Astrocyte of the cerebellum (primary cell): ENCODE measurements around the gene MAP3K10.

ENCODE experiments used
- DNase-seq: peaks from one replicate; pipeline ENCODE4 v3.0.0-alpha.2; 2011; ENCODE audit warnings: low read depth
- H3K4me3 ChIP-seq: 2 replicates; pipeline ENCODE4 v1.5.1; 2011; ENCODE audit warnings: mild to moderate bottlenecking, low read depth, low read length, moderate library complexity
- in situ Hi-C: cut with HindIII; loops from 2 replicates; pipeline ENCODE4 v1.10.0; 2017; ENCODE audit warnings: low sequenced_read_pairs
- TF ChIP-seq, protein P1 (sequence below): IDR thresholded peaks from 2 replicates; pipeline ENCODE4 v1.5.1; 2012; ENCODE audit warnings: low read length, low read depth, moderate library complexity, mild to moderate bottlenecking; ENCODE audit errors: missing control alignments

Gene MAP3K10

DNA sequence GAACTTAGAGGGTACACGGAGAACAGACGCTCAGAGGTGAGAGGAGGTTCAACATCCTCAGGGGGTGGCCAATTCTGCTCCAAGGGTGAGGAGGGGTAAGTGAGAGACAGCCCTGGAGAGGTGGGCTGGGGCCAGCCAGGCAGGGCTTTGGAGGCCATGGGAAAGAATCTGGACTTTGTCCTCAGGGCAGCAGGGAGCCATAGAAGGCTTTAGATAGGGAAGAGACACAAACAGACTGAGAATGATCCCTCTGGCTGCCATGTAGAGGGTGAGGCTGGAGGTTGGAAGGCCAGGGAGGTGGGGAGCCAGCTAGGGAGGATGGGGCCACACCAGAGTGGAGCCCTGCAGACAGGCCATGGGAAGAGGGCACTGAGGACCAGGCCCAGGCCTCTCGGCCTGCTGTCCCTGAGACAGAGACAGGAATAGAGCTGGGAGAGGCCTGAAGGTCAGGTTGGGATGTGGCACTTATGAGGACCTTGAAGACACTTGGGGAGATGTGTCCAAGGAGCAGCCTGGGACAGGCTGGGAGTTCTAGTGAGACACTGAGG lies 64.5 kb downstream of the MAP3K10 start:
- DNase-seq, result no peak
- H3K4me3 ChIP-seq, result no peak overlapping the region
- in situ Hi-C loops, result no loop called here
- TF ChIP-seq, protein P1, sequence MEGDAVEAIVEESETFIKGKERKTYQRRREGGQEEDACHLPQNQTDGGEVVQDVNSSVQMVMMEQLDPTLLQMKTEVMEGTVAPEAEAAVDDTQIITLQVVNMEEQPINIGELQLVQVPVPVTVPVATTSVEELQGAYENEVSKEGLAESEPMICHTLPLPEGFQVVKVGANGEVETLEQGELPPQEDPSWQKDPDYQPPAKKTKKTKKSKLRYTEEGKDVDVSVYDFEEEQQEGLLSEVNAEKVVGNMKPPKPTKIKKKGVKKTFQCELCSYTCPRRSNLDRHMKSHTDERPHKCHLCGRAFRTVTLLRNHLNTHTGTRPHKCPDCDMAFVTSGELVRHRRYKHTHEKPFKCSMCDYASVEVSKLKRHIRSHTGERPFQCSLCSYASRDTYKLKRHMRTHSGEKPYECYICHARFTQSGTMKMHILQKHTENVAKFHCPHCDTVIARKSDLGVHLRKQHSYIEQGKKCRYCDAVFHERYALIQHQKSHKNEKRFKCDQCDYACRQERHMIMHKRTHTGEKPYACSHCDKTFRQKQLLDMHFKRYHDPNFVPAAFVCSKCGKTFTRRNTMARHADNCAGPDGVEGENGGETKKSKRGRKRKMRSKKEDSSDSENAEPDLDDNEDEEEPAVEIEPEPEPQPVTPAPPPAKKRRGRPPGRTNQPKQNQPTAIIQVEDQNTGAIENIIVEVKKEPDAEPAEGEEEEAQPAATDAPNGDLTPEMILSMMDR, result no peak

DNA sequence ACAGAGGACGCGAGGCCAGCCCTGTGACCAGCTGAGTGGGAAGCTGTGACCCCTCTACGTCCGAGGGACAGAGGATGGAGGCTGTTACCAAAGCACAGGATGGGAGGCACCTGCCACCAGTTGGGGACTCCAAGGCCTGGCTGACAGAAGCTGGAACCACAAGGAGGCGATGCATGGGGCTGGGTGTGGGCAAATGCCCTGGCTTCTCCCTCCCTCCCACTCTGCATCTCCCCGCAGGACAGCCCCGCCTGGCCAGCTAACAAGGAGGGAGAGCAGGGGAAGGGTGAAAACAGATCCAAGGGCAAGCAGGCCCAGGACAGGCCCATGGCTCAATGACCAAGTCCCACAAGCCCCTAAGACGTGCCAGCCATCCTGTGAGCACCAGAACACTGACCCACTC lies 65.3 kb downstream of the MAP3K10 start:
- TF ChIP-seq, protein P1, result no peak
- no peak for DNase-seq
- no peak overlapping the region for H3K4me3 ChIP-seq
- in situ Hi-C loops, result no loop called here

DNA sequence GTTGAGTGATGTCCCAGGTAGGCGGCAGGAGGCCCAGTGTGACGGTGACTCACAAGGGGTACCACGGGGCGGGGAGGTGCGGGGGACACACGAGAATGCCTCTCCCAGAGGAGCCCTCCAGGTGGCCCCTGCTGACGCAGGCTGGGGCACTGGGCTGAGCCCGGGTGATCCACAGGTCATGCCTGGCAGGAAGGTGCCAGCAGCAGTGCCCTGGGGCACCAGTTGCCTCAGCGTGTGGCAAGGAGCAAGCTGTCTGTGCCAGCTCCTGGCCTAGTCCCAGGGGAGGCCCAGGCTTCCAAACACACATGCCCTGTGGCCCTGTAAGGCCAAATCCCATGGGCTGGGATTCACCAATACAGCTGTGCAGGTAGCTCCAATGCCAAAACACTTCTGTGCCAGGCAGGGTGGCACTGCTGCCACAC lies 65.9 kb downstream of the MAP3K10 start:
- no peak overlapping the region for H3K4me3 ChIP-seq
- in situ Hi-C loops, result no loop called here
- TF ChIP-seq, protein P1, result no peak
- no peak for DNase-seq

DNA sequence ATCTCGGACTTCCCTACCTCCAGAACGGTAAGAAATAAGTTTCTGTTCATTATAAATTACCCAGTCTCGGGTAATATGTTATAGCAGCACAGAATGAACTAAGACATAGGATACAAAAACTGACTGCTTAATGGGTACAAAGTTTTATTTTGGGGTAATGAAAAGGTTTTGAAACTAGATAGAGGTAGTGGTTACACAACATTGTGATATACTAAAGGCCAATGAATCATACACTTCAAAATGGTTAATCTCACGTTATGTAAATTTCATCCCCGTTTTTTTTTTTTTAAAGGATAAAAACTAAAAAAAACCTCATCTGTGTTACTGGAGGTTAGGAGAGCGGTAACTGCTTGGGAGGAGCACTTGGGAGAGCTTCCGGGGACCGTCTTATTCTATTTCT lies 70.4 kb downstream of the MAP3K10 start:
- H3K4me3 ChIP-seq, result no peak overlapping the region
- in situ Hi-C loops, result no loop called here
- no peak for DNase-seq
- TF ChIP-seq, protein P1, result no peak

DNA sequence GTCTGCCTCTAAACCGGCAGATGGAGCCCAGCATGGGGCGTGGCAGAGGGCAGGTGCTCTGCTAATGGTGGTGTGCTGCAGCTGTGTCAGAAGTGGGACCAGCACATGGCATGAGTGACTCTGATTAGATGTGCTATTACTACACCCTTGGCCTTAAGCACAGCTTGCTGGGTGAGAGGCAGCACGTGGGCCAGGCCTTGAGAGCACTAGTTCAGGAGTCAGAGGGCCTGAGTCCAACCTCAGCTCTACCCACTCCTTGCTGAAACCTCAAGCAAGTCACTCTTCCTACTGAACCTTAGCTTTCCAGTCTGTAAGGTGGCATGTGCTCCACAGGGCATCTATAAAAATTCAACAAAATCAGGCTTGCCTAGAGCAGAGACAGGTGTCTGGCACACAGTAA lies 71.2 kb downstream of the MAP3K10 start:
- no peak for DNase-seq
- no peak overlapping the region for H3K4me3 ChIP-seq
- TF ChIP-seq, protein P1, result no peak
- in situ Hi-C loops, result no loop called here

DNA sequence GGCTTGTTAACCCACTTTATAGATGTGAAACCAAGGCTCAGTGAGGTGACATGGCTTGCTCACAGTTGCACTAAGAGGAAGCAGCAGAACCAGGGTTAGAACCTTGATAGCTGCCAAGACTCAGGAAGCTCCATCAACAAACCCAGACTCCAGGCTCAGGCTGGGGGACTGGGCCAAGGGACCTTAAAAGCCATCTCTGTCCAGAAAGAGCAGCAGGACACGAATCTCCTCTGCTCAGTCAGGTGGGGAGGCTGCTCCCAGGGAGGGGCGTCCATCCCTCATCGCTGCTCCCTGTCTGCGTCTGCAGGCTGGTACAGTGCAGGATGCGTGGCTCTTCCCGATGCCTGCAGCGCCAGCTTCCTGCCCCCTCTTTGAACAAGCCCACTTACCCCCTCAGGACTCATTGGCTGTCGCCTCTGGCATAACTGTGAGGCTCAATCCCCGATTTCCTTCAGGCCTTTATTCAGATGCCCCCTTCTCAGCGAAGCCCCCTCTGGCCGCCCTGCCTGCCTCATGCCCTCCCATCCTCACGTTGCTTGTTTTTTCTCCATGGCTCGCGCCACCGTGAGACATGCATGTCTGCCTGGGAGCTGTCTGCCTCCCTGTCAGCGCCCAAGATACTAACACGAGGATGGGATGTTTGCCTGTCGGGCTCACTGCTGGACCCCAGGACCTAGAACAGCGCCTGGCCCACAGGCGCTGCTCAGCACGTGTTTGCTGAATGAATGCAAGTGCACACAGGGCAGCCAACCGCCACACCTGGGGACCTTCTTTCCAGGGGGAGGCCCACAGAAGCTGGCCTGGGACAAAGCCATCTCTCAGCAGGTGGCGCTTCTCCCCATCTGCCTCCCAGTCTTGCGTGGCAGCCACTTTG lies 72.5 kb downstream of the MAP3K10 start:
- in situ Hi-C loops, result no loop called here
- no peak overlapping the region for H3K4me3 ChIP-seq
- DNase-seq, result no peak
- TF ChIP-seq, protein P1, result no peak
